ENCODE results near the gene AOPEP.
"Not testable (repeated sequence)": the region's sequence is repeated elsewhere in the genome, so short reads cannot be mapped to it uniquely, and the experiment has no call there.

AOPEP gene

GRCh38 chr9:94818178-94818541 lies 91.7 kb downstream of the AOPEP start:
- no peak for DNase-seq (ENCODE audit: low spot score)

- DNase-seq (ENCODE audit: low spot score), result no peak
Measured at GRCh38 chr9:94819161-94819687, 92.7 kb downstream of the AOPEP start.

GRCh38 chr9:94821098-94821887 lies 94.8 kb downstream of the AOPEP start:
- DNase-seq (ENCODE audit: low spot score), result no peak

GRCh38 chr9:94822273-94822672 lies 95.8 kb downstream of the AOPEP start:
- DNase-seq (ENCODE audit: low spot score), result no peak

DNA sequence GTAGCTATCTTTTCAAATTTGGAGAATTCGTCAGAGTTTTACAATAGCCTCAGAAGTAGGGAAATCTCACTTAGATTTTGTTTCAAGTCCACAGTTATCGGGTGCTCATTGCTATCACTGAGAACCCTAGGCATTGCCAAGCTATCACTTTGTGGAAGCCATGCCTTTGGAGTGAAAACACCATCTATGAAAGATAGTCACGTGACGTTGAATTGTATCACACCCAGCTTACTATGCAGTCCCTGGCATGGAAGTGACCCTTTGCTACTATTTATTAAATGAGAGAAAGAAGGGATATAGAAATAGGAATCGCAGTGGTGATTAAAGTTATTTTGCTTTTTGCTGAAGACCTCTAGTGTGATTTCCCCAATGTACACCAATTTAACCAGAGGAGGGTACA lies 97.2 kb downstream of the AOPEP start:
- no peak for DNase-seq (ENCODE audit: low spot score)

DNA sequence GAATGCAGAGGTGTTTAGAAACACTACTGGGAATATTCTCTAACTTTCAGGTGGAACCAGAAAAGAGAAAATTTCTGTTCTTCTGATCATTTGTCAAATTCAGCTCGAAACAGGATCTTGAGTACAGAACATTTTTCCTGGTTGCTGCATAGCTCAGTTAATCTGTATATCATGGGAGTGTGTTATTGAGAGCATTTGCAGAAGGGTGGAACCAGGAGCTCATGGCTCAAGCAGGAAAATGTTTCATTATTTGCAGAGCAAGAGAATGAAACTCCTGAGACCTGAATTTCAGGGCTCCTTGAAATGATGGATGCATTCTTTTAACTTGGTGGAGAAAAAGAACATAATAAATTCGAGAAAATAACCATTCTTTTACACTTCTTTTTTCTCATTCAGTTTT lies 97.9 kb downstream of the AOPEP start:
- DNase-seq (ENCODE audit: low spot score), result no peak

DNA sequence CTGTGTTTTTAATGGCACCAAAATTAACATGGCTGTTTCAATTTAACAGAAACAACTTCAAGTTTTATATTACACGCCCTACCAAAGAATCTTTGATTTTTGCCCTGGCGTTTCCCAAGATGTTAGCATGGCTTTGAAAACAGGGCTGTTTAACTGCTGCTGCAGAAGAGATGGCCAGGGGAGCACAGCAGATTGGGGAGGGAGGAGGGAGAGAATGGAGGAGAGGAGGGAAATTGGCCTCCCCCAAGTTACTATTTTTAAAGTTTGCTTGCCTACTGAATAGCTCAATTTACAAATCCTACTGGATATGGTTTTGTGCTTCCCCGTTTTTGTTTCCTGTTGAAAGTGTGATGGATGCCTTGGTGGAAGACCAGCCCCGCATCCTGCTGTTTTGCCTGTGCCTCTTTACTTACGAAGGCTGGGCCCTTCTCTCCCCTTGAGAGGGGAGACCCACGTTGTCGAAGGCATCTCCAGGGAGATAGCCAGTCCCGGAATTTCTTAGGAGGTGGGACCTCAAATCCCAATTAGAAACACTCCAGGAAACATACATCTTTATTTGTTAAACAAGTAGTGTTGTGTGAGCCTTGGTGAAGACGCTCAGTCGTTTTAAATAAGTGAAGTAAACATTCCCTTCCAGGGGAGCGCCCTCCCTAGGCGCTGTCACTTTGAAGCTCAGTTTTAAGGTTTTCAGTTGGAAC lies 98.6 kb downstream of the AOPEP start:
- peak; percentile 51 for DNase-seq (ENCODE audit: low spot score)

- DNase-seq (ENCODE audit: low spot score), result no peak
Measured at GRCh38 chr9:94825611-94825958, 99.1 kb downstream of the AOPEP start.

GRCh38 chr9:94826044-94826443 lies 99.5 kb downstream of the AOPEP start:
- no peak for DNase-seq (ENCODE audit: low spot score)

DNA sequence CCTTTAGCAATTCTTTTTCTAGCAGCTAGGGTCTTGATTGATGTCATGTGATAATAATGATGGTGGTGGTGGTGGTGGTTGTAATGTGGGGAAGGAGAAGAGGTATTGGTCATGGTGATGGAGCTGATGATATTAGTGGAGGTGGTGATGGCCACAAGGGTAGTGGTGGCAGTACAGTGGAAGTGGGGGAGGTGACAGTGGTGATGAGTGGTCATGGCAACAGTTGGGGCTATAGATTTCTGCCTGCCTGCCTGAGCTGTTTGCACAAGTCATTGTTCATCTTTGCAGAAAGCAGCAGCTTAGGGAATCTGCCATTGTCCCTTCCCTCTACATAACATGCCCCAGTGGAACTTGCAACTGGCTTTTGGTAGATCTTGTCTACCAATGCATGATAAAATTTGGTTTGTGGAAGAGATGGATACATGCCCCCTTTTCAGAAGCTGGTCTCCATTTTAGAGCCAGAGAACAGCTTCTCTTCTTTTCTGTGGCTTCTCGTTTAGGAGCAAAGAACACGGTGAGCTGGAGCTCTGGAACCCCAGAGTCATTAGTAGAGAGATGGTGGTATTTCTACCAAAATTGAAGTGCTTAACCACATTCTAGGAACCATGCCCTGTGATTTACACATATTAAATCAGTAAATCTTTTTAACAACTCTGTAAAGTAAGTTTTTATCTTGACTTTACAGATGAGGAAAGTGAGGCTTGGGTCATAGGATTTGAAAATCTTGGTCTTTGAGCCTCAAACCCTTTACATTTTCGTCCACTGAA lies 100.3 kb downstream of the AOPEP start:
- no peak for DNase-seq (ENCODE audit: low spot score)

DNA sequence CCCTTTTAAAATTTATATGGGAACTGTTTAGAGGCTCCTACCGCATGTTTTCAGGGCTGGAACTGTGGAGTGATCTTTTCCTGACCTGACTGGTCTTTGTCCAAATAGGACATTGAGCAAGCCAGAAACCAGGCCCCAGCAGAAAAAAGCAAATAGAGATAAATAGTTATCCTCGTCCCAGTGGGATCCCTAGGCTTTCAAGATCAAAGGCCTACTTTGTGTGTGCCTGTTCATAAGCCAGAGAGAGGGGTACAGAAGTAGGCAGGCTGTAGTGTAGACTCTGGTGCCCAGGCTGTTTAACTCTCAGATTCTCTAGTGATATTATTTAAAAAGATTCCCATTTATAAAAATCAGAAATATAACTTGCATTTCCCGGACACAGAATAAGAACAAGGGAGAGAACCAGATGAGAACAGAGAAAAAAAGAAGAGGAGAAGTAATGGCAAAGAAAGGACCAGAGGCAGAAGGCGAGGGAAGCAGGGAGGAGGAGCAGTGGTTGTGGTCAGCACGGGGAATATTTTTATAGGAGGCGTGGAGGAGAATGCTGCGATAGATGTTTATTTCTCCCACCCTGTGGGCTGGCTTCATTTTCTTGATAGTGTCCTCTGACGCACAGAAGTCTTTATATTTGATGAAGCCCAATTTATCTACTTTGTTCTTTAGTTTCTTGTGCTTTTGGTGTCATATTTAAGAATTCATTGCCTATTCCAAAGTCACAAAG lies 101.2 kb downstream of the AOPEP start:
- DNase-seq (ENCODE audit: low spot score), result no peak

GRCh38 chr9:94829380-94830070 lies 103.0 kb downstream of the AOPEP start:
- DNase-seq (ENCODE audit: low spot score), result no peak

GRCh38 chr9:94830071-94830604 lies 103.6 kb downstream of the AOPEP start:
- DNase-seq (ENCODE audit: low spot score), result not testable (repeated sequence)

- no peak for DNase-seq (ENCODE audit: low spot score)
Measured at GRCh38 chr9:94833802-94834201, 107.3 kb downstream of the AOPEP start.

DNA sequence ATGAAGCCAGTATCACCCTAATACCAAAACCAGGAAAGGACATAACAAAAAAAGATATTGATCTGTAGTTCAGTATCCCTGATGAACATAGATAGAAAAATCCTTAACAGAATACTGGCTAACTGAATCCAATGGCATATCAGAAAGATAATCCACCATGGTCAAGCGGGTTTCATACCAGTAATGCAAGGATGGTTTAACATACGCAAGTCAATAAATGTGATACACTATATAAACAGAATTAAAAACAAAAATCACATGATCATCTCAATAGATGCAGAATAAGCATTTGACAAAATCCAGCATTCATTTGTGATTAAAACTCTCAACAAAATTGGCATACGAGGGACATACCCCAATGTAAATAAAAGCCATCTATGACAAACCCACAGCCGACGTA lies 110.9 kb downstream of the AOPEP start:
- no peak for DNase-seq (ENCODE audit: low spot score)

DNA sequence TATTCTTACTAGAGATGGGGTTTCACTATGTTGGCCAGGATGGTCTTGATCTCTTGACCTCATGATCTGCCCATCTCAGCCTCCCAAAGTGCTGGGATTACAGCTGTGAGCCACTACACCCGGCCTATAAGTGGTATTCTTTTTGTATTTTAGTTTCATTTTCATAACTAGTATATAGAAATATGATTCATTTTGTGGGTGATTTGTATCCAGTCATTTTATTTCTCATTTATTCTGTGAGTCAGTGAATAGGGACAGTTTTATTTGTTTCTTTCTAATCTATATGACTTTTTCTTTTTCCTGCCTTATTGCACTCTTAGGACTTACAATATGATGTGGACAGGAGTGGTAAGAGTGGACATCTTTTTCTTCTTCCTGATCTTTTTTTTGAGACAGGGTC lies 112.9 kb downstream of the AOPEP start:
- DNase-seq (ENCODE audit: low spot score), result no peak

GRCh38 chr9:94840738-94841137 lies 114.2 kb downstream of the AOPEP start:
- no peak for DNase-seq (ENCODE audit: low spot score)

- DNase-seq (ENCODE audit: low spot score), result no peak
Measured at GRCh38 chr9:94843134-94843533, 116.6 kb downstream of the AOPEP start.

DNA sequence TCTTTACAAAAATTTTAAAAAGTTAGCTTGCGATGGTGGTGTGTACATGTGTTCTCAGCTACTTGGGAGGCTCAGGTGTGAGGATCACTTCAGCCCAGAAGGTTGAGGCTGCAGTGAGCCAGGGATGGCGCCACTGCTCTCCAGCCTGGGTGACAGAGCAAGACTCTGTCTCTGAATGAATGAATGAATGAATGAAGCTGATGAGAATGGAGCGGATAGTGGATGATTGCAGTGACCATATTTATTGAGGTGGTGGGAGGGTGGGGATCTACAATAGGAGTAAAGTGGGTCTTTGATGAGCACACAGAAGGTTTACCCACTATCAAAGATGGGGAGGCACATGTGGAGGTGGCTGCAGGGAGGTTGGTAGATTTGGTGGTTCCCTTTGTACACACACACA lies 120.2 kb downstream of the AOPEP start:
- no peak for DNase-seq (ENCODE audit: low spot score)

GRCh38 chr9:94847486-94847885 lies 121.0 kb downstream of the AOPEP start:
- no peak for DNase-seq (ENCODE audit: low spot score)

GRCh38 chr9:94848791-94849190 lies 122.3 kb downstream of the AOPEP start:
- not testable (repeated sequence) for DNase-seq (ENCODE audit: low spot score)

All from iPS-NIHi11 (cell line).